ENCODE measurements around the gene VTI1A.

The VTI1A gene

GRCh38 chr10:112708461-112708860 is 261.4 kb downstream of the VTI1A start:
- DNase-seq: no peak
- TF ChIP-seq POLR2A (IDR thresholded peaks at IDR 0.05; ENCODE audit: low read length) (no peak), GATA1 (IDR thresholded peaks at IDR 0.05; ENCODE audit: low read depth, low read length) (no peak)

GRCh38 chr10:112710528-112710927 is 263.5 kb downstream of the VTI1A start:
- no peak for DNase-seq
- TF ChIP-seq GATA1 (IDR thresholded peaks at IDR 0.05; ENCODE audit: low read depth, low read length) (no peak), POLR2A (IDR thresholded peaks at IDR 0.05; ENCODE audit: low read length) (no peak)

GRCh38 chr10:112711366-112711765 is 264.4 kb downstream of the VTI1A start:
- TF ChIP-seq POLR2A (IDR thresholded peaks at IDR 0.05; ENCODE audit: low read length) (no peak), GATA1 (IDR thresholded peaks at IDR 0.05; ENCODE audit: low read depth, low read length) (no peak)

GRCh38 chr10:112712536-112712935 is 265.5 kb downstream of the VTI1A start:
- DNase-seq: no peak
- TF ChIP-seq GATA1 (IDR thresholded peaks at IDR 0.05; ENCODE audit: low read depth, low read length): no peak
- TF ChIP-seq POLR2A (IDR thresholded peaks at IDR 0.05; ENCODE audit: low read length): no peak

More at GRCh38 chr10:112711366-112711765, 264.4 kb downstream of the VTI1A start:
- DNase-seq: no peak

- no peak for DNase-seq
- TF ChIP-seq POLR2A (IDR thresholded peaks at IDR 0.05; ENCODE audit: low read length) (no peak), GATA1 (IDR thresholded peaks at IDR 0.05; ENCODE audit: low read depth, low read length) (no peak)
These were observed 266.4 kb downstream of the VTI1A start for GRCh38 chr10:112713411-112713810.

- TF ChIP-seq POLR2A (IDR thresholded peaks at IDR 0.05; ENCODE audit: low read length) (no peak), GATA1 (IDR thresholded peaks at IDR 0.05; ENCODE audit: low read depth, low read length) (no peak)
- DNase-seq: no peak
These were observed 268.6 kb downstream of the VTI1A start for GRCh38 chr10:112715581-112715980.

- no peak for TF ChIP-seq GATA1 (IDR thresholded peaks at IDR 0.05; ENCODE audit: low read depth, low read length)
- no peak for TF ChIP-seq POLR2A (IDR thresholded peaks at IDR 0.05; ENCODE audit: low read length)
These were observed 269.1 kb downstream of the VTI1A start for GRCh38 chr10:112716076-112716475.

GRCh38 chr10:112716924-112717413 is 270.0 kb downstream of the VTI1A start:
- no peak for DNase-seq

More at GRCh38 chr10:112716076-112716475, 269.1 kb downstream of the VTI1A start:
- DNase-seq: no peak

GRCh38 chr10:112720178-112720577 is 273.2 kb downstream of the VTI1A start:
- DNase-seq: no peak
- no peak for TF ChIP-seq POLR2A (IDR thresholded peaks at IDR 0.05; ENCODE audit: low read length)

More at GRCh38 chr10:112716924-112717413, 270.0 kb downstream of the VTI1A start:
- TF ChIP-seq GATA1 (IDR thresholded peaks at IDR 0.05; ENCODE audit: low read depth, low read length): no peak
- no peak for TF ChIP-seq POLR2A (IDR thresholded peaks at IDR 0.05; ENCODE audit: low read length)

- peak; percentile 37 to 57 for DNase-seq
- TF ChIP-seq GATA1 (IDR thresholded peaks at IDR 0.05; ENCODE audit: low read depth, low read length): no peak
- no peak for TF ChIP-seq POLR2A (IDR thresholded peaks at IDR 0.05; ENCODE audit: low read length)
These were observed 274.2 kb downstream of the VTI1A start for GRCh38 chr10:112721080-112721698.

GRCh38 chr10:112722758-112723157 is 275.7 kb downstream of the VTI1A start:
- DNase-seq: no peak
- no peak for TF ChIP-seq GATA1 (IDR thresholded peaks at IDR 0.05; ENCODE audit: low read depth, low read length)
- no peak for TF ChIP-seq POLR2A (IDR thresholded peaks at IDR 0.05; ENCODE audit: low read length)

- TF ChIP-seq POLR2A (IDR thresholded peaks at IDR 0.05; ENCODE audit: low read length) (no peak), GATA1 (IDR thresholded peaks at IDR 0.05; ENCODE audit: low read depth, low read length) (no peak)
These were observed 276.9 kb downstream of the VTI1A start for GRCh38 chr10:112723876-112724275.

GRCh38 chr10:112724404-112724991 is 277.5 kb downstream of the VTI1A start:
- no peak for DNase-seq
- TF ChIP-seq POLR2A (IDR thresholded peaks at IDR 0.05; ENCODE audit: low read length) (no peak), GATA1 (IDR thresholded peaks at IDR 0.05; ENCODE audit: low read depth, low read length) (no peak)

More at GRCh38 chr10:112723876-112724275, 276.9 kb downstream of the VTI1A start:
- DNase-seq: no peak

- no peak for DNase-seq
- TF ChIP-seq GATA1 (IDR thresholded peaks at IDR 0.05; ENCODE audit: low read depth, low read length) (no peak), POLR2A (IDR thresholded peaks at IDR 0.05; ENCODE audit: low read length) (no peak)
These were observed 281.3 kb downstream of the VTI1A start for GRCh38 chr10:112728118-112728883.

Data from erythroblast (primary cell).